Stimulated activated CD8-positive, alpha-beta memory T cell treated with anti-CD3 and anti-CD28 coated beads, Interleukin-15, amount 100 ng/mL, for 1 hour (primary cell): ENCODE results near the gene CNOT4.

Experiments
- DNase-seq: peaks from one replicate; pipeline ENCODE4 v3.0.0-alpha.2; 2020; ENCODE audit warnings: low read depth

Gene CNOT4, protein sequence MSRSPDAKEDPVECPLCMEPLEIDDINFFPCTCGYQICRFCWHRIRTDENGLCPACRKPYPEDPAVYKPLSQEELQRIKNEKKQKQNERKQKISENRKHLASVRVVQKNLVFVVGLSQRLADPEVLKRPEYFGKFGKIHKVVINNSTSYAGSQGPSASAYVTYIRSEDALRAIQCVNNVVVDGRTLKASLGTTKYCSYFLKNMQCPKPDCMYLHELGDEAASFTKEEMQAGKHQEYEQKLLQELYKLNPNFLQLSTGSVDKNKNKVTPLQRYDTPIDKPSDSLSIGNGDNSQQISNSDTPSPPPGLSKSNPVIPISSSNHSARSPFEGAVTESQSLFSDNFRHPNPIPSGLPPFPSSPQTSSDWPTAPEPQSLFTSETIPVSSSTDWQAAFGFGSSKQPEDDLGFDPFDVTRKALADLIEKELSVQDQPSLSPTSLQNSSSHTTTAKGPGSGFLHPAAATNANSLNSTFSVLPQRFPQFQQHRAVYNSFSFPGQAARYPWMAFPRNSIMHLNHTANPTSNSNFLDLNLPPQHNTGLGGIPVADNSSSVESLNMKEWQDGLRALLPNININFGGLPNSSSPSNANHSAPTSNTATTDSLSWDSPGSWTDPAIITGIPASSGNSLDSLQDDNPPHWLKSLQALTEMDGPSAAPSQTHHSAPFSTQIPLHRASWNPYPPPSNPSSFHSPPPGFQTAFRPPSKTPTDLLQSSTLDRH

DNA sequence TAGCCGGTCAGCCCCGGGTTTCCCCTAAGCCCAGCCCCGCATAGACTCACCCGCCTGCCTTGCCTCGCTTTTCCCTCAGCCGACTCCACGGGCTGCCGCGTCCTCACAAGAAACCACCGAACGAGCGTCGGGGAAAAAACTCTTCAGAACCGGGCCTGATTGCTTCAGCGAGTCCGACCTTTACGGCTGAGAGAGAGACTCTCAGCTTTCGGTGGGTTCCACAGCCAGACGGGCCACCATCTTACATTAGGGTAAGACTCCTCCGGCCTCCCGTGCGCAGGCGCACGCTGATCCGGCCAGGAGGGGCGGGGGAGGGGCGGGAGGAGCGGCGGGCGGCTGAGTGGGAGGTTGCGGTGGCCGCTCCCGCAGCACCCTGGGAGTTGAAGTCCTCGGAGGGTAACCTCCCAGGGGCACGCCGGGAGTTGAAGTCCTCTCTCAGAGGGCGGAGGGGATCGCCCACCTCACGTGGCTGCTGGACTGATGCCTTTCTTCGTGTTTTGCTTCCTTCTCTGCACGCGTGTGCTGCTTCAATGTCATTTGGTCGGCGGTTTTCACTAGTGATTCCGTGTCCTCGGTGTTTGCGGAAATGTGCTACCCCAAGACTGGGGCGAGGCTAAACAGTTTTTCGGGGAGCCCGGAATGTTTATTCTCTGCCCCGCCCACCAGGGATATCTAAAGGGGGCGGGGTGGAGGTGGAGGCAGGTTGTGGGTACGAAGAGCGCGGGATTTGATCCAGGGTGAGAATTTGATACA is at the start of gene CNOT4:
Gene CNOT4, minus strand, starts transcription at position 264 of the 753 bp plus-strand sequence. CDS start 71,771 bp downstream, outside the sequence.
- DNase-seq = peak; percentile 95

DNA sequence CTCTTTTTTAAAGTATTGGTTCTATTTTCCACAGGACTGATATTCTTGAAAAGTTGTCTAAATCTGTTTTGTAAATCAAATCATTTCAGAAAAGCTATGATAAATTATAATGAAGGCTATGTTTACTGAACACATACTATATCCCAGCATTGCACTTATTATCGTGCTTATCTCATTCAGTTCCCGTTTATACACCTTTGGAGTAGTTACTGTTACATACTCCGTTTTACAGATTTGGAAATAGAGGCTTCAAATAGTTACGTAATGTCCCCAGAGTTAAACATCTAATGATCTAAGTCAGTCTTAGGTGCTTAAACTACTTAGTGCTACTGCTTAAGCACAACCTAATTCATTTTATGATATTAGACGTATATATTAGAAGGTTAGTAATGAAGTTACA is 49.0 kb upstream of the CNOT4 start:
- no peak for DNase-seq

DNA sequence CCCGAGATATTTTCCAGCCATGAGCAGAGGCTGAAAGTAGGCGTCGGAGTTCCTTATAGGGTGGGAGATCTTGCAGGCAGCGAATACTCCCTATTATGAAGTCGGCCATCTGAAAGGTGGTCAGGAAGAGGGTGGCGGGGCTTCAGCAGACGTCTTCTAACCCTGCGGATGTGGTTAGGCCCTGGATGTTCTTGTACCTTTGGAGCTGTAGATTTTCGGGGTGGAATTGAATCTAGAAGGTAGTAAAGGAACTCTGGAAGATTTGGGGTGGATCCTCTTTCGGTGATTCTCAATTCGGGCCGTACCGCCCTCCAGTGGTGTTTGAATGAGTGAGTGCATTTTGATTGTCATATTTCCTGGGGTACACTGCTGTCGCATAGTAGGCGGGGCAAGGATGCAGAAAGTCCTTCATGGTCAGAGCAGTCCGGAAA is 48.5 kb upstream of the CNOT4 start:
- peak; percentile 17 for DNase-seq

DNA sequence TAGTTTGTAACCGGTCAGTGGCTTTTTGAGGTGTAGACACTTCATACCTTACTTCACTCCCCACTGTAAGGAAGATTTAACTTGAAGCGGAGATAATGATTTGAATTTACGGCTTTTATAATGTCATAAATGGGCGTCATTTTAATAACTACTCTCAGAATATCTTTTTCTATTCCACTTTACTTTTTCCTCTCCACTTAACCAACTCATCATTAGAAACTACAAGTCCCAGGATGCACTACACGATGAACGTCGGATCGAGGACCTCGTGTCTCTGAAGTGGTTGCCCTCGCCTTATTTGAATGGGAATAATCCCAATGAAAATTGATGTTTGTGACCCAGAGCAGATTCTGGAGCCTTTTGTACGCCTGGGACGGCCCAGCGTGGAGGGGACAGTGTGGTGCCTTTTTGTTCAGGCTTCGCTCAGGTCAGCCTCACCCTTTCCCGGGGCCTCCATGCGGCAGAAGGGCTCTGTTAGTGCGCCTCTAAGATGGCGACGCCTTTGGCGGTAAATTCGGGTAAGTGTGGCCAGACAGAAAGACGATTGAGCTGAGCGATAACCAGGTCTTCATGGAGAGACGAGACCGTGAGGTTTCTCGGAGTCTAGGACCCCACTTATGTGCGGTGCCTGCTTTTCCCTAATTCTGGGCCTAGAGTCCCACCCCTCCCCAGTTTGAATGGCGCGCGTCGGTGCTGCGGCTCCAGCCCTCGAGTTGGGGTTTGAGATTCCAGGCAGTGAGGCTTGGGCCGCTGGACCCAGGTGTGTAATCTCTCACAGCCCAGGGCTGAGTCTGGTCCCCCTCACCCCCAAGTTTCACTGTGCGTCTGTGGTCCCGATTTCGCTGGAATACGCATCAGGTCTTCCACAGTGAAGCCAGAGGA is 47.8 kb upstream of the CNOT4 start, which contains the start of gene NUP205:
Gene NUP205, plus strand, starts transcription at position 463 of the 882 bp plus-strand sequence. Its CDS starts 28 bp downstream, at position 491.
- DNase-seq = peak; percentile 61

DNA sequence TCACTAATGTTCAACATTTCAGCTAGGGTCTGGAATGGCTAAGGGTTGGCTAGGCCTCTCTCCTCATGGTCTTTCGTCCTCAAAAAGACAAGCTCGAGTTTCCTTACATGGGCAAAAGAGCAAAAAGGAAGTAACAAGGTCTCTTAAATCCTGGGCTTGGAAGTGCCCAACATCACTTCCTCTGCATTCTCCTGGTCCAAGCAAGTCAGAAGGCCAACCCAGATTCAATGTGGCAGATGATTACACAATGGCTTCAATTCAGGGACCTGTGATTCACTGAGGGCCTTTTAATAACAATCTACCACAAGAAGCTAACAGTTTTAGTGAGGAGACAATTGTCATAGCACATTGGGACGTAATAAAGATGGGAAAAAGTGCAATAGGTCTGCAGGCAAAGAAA is 43.4 kb upstream of the CNOT4 start:
- no peak for DNase-seq

DNA sequence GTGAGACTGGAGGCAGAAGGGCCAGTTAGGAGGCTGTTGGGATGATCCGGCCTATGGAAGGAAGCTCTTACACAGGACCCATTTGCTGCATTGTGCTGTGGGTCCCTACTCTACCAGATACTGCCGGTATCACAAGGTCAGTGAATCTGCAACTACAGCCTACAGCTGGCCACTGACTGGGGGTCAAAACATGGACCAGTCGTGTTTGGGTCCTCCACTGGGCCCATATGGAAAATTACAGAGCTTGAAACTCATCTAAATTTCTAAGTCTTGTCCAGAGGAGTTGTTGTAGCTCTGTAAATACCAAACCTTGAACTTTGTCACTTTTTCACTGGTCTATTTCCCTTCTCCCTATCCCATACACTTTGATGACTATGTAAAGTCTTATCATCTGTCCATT is 42.2 kb upstream of the CNOT4 start:
- no peak for DNase-seq

DNA sequence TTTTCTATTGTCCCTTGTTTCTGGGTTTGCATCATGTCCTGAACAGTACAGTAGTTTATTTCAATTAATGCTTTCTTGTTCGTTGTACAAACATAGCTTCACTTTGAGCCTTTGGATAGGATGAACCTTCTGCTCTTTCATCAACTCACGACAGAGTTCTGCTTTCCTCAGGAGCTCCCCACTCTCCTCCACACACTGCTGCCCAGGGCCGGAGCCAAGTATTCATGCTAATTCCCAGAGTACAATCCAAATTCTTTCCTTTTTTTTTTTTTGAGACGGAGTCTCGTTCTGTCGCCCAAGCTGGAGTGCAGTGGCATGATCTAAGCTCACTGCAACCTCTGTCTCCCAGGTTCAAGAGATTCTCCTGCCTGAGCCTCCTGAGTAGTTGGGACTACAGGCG is 40.3 kb upstream of the CNOT4 start:
- no peak for DNase-seq

DNA sequence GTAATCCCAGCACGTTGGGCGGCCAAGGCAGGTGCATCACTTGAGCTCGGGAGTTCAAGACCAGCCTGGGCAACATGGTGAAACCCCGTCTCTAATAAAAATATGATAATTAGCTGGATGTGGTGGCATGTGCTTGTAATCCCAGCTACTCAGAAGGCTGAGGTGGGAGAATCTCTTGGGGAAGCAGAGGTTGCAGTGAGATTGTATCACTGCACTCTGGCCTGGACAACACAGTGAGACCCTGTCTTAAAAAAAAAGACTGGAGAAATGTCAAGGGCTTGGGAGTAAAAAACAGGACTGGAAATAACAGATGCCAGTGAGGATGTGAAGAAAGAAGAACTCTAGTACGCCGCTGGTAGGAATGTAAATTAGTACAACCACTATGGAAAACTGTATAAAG is 31.1 kb upstream of the CNOT4 start:
- no peak for DNase-seq

DNA sequence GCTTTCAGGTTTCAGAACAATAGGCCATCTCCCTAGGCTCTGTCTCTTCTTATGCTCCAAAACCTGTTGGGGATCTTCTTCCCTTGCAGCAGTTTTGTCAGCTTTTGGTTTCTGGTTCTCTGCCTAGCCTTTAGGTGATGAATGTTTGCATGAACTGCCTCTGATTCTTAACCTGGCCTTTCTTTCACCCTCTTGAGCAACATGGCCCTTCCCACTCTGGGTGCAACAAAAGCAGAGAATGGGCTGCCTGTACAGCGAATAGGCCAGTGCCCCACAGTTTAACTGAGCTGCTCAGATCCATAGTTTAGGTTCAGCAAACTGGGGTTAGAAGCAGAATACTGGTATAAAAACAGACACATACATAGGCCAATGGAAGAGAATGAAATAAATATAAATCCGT is 29.7 kb upstream of the CNOT4 start:
- no peak for DNase-seq

DNA sequence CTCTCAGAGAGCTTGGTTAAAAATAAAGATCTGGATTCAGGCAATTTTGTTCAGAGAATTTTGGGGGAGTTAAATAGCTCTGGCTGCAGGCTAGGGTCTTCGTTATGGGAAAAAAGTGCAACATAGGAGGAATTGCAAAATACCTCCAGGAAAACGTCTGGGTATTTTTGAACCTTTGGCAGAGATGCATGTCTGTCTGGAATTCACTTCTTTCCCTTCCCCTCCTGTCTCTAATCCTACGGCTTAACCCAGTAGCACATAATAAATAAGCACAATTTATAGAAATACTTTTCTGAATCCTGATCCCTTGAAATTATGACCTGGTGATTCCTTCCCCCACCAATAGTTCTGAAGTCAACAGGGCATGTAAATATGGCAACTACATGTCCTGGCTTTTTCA is 28.5 kb upstream of the CNOT4 start:
- no peak for DNase-seq

DNA sequence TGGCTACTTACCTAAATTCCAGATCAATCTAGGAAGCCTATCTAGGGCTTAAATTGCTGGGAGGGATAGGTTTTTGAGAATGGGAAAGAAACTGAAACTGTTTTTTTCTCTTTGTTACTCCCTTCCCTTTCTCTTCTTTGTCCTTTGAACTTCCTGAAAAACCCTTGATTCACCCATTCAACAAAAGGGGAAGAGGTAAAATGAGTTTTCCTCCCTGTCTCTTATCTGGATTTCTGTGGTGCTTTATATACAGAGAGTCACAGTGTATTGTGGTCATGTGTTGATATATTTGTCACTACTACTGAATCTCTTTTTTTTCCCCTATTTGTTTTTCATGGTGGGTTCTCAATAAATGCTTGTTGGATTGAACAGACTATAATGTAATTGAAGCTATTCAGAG is 28.0 kb upstream of the CNOT4 start:
- no peak for DNase-seq

DNA sequence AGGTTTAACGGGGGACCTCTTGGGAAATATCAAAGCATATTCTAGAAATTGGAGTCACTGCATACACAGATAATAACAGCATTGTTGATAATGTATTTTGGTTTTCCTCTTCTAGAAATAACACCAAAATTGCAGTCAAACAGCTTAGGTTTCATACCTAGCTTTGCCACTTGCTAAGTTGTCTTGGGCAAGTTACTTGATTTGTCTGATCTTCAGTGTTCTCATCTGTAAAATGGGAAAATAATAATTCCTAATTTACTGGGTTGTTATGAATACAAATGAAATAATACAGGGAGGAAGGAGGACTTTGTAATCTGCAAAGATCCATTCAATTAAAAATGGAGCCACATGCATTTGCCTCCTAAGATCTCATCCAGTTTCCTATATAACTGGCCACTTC is 27.6 kb upstream of the CNOT4 start:
- no peak for DNase-seq

DNA sequence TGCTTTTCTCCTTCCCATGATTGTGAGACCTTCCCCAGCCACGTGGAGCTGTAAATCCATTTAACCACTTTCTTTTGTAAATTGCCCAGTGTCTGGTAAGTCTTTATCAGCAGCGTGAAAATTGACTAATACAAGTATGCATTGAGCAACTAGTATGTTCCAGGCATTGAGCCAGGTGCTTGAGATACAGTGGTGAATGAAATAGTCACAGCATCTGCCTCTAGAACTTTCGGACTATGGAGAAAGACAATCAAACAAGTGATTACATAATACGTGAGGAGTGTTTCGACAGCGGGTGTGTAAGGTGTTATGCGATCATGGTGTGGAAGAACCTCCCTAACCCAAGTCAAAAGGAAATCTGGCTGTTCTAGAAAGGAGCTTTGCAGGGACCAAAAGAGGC is 26.2 kb upstream of the CNOT4 start:
- DNase-seq = no peak

DNA sequence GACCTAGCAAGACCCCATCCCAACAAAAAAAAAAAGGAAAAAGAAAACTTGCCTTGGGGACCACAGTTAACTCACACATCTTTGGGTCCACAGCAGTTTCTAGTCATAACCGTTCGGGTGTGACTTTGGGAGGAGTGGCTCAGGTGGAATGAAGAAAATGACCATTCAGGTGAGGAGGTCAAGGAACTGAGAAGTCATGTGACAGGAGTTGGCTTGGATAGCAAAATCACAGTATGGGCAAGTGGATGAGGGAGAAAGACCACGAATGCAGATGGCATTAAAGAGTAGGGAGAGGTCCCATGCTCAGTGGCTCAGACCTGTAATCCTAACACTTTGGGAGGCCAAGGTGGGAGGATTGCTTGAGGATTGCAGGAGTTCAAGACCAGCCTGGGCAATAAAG is 17.1 kb upstream of the CNOT4 start:
- DNase-seq = no peak

DNA sequence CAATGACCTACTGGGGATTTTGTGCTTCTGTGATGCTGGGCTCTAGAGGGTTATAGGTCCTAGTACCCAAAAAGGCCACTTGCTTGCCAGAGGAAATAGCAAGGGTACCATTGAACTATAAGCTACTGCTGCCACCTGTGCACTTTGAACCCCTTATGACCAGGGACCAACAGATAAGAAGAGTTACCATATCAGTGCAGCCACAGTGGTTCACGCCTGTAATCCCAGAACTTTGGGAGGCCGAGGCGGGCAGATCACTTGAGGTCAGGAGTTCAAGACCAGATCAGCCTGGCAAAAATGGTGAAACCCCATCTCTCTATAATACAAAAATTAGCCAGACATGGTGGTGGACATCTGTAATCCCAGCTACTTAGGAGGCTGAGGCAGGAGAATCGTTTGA is 15.5 kb upstream of the CNOT4 start:
- DNase-seq = no peak

DNA sequence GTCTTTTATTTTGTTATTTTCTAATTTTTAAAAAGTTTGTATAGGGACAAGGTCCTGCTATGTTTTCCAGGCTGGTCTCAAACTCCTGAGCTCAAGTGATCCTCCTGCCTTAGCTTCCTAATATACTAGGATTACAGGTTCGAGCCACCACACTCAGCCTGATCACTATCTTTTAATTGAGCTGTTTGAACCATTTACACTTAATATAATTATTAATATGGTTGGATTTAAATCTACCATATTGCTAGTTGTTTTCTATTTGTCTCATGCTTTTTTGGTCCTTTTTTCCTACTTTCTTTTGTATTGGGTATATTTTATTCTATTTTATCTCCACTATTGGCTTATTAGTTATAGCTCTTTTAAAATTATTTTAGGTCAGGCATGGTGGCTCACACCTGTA is 13.2 kb upstream of the CNOT4 start:
- no peak for DNase-seq

DNA sequence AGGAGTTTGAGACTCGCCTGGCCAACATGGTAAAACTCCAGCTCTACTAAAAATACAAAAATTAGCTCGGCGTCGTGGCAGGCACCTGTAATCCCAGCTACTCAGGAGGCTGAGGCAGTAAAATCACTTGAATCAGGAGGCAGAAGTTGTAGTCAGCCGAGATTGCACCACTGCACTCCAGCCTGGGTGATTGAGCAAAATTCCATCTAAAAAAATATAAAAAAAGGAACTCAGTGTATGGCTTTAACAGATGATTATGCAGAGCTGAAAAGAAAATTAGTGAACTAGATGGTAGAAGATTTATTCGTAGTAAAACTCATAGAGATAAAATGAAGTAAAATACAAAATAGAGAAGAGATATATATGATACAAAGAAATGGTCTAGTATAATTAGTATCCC is 12.6 kb upstream of the CNOT4 start:
- no peak for DNase-seq

DNA sequence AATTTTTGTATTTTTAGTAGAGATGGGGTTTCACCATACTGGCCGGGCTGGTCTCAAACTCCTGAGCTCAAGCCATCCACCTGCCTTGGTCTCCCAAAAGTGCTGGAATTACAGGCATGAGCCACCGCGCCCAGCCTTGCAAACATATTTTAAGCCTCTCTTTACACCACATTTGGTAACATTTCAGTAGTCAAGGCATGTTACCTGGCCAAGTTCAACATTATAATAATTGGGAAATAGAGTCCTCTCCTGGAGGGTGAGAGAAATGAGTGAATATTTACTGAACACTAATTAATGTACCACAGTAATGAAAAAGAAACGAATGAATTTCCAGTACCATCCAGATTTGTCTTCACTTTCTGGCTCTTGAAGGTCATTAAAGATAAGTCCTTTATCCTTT is 10.0 kb upstream of the CNOT4 start:
- no peak for DNase-seq

DNA sequence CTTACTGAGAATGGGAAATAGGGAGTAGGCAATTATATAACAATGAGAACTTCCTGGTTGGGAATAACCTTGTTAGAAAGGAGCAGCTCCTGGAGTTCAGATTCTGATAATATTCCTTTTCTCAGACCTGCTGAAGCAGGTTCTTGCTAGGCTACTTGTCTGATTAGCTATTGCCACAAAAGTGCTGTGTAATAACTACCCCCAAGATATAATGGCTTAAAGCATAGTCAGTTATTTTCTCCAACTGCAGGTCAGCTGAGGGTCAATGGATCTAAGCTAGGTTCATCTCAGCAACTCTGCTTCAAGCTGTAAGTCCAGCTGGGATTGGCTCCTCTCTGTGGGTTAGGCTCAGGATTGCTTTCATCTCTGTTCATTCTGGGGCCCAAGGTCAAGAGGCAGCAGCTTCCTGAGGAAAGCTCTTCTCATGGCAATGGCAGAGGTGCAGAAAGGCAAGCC is 9.4 kb upstream of the CNOT4 start:
- no peak for DNase-seq

DNA sequence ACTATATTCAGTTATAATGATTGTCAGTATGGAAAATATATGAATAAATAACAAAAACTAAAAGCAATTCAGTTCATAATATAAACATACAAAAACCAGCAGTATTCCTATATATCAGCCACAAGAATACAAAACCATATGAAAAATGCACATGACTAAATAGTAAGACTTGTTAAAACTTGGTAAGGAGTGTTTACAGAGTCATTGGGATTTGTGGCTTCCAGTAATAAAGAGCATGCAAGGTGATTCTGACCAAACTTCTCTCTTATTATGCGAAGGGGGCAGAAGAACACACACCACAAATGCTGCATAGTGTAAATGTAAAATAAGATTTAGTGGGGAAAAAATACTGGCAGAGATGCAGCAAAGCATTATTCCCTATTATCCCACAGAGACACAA is 8.8 kb upstream of the CNOT4 start:
- DNase-seq = no peak

DNA sequence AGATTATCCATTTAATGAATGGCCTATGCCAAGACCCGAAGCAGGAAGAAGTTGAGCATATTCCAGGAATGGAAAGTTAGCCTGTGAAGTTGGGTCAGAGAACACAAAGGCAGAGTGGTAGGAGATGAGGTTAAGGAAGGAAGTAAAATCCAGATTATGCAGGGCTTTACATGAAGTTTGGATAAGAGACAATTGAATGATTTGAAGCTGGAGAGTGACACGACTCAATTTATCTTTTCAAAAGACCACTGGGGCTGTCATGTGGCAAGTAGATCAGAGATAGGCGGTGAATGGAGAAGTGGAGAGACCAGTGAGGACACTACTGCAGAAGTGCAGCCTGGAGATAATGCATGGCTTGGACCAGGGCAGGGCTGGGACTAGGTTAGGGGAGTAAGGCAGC is 7.2 kb upstream of the CNOT4 start:
- DNase-seq = no peak

DNA sequence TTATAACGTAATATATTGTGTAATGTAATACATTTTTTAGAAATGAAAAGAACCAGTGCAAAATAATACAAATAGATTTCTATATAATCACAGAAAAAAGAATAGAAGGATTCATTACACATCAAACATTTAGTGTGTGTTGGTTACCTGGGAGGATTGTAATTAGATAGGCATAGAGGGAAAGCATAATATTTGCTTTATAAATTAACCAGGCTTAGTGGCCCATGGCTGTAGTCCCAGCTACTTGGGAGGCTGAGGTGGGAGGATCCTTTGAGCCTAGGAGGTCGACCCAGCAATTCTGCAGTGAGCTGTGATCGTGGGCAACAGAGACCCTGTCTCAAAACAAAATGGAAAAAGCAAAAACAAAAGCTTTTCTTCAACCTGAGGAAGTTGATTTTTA is 5.0 kb upstream of the CNOT4 start:
- no peak for DNase-seq
